Measurements from ENCODE around the gene TCEA3. TPM values are rescaled to one million over a fixed set of nuclear protein-coding genes. Genes with fewer than 3 reads are reported as not detected.

Gene TCEA3
- total RNA-seq: 11.1 and 19.6 TPM in 2 replicates

GRCh38 chr1:23424293-23425192, at the start of gene TCEA3:
TCEA3 (minus strand) TSS chr1:23424748; CDS start chr1:23424633, 115 bp downstream.

DNA sequence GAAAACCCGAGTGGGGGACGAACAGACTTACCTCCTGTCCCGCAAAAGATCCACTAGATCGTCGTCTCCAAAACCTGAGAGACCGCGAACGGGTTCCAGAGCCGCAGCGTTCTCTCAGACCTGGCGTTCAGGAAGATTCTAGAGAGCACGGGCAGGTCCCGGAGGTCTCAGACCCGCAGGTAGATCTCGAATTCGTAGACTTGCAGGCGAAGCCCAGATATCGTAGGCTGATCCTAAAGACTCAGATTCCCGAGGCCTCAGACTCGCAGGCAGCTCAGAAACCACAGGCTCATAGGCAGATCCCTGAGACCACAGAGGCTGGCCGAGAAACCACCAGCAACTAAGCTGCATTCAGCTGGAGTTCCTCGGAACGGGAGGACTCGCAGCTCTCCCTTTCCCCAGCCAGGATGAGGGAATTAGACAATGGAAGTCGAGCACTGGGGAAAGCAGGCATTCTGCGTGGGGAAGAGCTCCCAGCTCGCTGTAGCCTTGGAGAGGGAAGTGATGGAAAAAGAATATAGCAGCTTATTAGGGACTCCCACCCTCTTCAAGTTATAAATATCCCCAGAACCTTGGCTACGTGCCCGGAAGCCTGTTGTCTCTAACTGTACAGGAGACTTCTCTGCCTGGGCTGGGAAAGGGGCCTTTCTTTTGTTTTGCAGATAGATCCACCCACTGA, 55.1 kb downstream of the TCEA3 start, which contains the start of gene ZNF436:
ZNF436 (minus strand) TSS at position 502 of the 679 bp plus-strand sequence. CDS start 1,831 bp downstream, outside the sequence.

DNA sequence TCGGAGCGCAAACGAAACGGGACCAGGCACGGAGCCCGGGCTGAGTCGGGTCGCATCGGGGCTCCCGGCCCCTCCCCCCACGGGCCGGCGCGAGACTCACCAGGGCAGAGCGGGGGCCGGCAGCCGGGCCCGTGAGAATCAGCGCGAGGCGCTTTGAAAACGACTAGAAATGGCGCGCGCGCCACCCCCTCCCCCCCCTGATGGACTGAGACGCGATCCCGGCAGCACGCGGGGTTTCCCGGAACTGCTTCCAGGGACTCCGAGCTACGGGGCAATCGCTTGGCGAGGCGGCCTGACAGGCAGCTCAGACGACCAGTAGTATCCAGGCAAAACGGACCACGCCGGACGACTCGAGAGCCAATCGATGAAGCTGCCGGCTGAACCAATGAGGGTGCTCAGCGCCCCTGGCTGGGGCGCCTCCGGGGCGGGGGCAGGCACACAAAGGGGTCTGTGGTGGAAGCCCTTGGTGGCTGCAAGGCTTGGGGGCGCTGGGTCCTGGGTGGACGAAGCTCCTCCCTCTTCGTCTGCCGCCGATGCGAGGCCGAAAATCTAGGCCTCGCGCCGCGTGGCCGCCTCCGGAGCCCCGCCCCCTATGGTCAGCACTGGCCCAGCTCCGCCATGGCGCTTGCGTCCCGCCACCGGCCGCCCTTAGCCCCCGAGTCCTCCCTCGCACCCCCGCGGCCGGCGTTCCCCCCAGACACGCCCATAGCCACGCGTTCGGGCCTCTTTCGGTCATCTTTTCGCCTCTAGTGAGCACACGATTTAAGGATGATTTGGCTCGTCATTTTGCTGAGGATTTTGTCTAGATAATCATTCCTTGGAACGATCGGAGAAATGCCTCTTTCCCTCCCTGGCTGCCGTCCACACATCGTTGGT, 80.2 kb downstream of the TCEA3 start, which contains the start of gene HNRNPR:
HNRNPR (minus strand) TSS at position 174 of the 876 bp plus-strand sequence. CDS start 3,276 bp downstream, outside the sequence.

Other genes starting within 250 kb of the TCEA3 start
- not detected in 2 replicates for gene HTR1D, start 207.2 kb downstream of the TCEA3 start, total RNA-seq
- gene HNRNPR, start 80.5 kb downstream of the TCEA3 start, total RNA-seq: 70.7 and 78.8 TPM in 2 replicates
- 17.2 and 24.1 TPM in 2 replicates for gene ZNF436, start 54.9 kb downstream of the TCEA3 start, total RNA-seq
- 58.6 and 72.0 TPM in 2 replicates for gene ASAP3, start 59.4 kb upstream of the TCEA3 start, total RNA-seq
- gene E2F2, start 106.5 kb upstream of the TCEA3 start, total RNA-seq: under 0.01 and 0.14 TPM in 2 replicates
- gene ID3, start 134.8 kb upstream of the TCEA3 start, total RNA-seq: 195 and 250 TPM in 2 replicates

Data from smooth muscle cell of bladder (primary cell).